ENCODE data around the gene PRKRA. TPM values are rescaled to one million over a fixed set of nuclear protein-coding genes. Genes with fewer than 3 reads are reported as not detected.
"Not testable (repeated sequence)": the region's sequence is repeated elsewhere in the genome, so short reads cannot be mapped to it uniquely, and the experiment has no call there.

The PRKRA gene
- total RNA-seq, 1 experiment from 2014 or later, result 52.5 TPM

DNA sequence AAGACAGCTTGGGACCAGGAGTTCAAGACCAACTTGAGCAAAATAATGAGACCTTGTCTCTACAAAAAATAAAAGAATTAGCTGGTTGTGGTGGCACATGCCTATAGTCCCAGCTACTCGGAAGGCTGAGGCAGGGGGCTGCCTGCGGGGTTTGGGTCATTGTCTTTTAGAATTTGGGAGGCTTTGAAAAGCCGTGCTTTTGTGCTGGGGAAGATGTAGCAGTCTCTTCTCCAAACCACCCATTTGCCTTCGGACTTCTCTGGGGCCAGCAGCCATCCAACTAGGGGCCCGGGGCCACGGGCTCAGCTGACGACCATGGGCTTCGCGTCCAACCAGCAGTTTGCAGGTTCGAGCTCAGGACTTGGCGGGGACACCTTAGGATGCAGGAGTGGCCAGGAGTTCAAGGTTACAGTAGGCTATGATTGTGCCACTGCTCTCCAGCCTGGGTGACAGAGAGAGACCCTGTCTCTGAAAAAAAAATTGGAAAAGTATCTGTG is 6.5 kb upstream of the PRKRA start:
- no peak for DNase-seq (ENCODE audit: low spot score)

DNA sequence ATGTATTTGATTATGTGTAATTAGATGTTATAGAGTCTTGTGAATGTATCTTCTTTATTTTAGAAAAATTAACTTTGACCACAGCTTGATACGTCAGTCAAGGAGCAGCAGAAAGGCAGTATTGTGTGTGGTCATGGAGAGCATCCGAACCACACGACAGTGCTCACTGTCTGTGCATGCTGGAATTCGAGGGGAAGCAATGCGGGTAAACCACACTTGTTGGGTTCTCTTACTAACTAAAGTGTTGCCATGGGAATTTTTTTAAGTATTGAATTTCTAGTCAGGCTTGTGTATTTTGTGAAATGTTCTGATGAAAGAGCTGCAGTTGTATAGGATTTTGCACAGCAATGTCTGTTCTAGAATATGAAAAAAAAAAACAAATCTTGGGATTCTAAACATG is 5.0 kb upstream of the PRKRA start:
- DNase-seq (ENCODE audit: low spot score), result no peak

DNA sequence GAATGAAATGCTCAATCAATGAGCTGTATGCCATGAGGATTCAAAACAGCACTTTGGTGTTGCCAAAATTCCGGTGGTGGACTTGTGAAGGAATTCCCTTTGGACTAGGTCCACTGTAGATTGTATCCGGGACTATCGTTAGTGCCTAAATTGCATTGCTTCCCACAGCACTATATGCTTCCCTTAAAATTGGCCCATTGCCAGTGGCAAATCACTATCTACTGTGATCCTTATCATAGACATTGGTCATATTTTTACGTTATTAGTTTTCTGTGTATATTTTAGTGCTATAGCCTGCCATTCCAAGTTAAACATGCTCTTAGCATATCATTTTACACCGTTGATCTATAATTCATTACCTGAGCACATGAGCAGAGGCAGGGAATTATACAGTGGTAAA is 1.9 kb upstream of the PRKRA start:
- DNase-seq (ENCODE audit: low spot score), result no peak

DNA sequence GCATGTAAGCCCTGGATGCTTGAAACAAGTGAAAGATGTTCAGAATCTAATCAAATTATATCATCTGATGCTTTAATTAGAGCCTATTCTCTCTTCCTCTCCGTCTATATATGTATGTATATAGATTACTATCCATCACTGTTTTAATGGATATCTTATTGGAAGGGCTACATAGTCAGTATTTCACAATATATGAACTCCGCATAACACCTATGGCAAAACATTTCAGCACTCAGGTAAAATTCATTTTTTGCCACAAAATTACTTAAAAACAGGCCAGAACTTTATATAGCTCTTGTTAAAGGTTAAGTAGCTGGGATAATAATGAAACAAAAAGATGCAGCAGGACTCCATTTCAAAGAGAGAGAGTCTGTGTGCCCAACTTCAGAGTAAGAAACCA is 1.4 kb upstream of the PRKRA start:
- DNase-seq (ENCODE audit: low spot score), result no peak

DNA sequence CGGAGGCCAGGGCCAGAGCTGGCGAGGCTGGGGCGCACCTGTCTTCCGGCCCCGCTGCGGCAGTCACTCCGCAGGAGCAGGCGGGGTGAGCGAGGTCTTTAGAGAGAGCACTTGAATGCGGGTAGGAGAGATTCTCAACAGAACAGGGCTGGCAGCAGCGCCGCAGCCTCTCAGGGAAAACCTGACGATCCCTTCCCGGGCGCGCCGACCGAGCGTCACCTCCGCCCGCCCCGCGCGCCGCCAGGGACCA is 526 bp downstream of the PRKRA start:
- DNase-seq (ENCODE audit: low spot score), result no peak

DNA sequence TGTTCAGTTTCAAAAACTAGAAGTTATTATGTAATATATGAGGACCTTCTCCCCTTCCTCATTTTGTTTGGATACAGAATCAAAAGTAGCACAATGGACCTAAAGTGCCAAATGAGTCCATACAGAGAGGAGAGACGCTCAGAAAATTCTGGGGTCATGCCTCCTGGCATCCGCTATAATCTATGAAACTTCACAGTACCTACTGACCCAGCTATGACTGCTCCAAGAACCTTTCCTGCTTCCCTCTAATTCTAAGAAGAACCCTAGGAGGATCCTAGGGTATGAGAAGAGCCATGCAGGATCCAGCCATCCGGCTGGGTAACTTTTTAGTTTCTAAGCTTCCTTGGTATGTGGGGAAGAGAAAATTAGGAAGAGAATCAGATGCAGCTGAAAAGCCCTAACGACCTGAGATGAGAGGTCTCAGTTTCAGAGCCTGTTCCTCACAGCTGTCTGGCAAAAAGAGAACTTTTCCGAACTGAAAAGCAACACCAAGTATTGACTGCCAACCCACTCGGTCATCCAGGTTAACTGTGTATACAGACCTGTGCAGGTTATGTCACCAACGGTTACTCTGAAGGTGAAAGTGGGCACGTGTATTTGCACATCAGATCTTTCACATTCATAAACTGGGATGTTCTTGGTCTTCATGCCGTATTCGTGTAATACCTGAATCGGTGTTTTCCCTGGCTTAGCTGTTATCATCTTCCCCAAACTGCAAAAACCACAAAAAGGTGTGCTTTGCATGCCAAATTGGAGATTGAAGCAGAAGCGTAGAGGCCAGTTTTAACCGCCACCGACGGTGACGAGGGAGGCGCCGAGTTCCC is 1.1 kb downstream of the PRKRA start:
- DNase-seq (ENCODE audit: low spot score), result peak; percentile 7

DNA sequence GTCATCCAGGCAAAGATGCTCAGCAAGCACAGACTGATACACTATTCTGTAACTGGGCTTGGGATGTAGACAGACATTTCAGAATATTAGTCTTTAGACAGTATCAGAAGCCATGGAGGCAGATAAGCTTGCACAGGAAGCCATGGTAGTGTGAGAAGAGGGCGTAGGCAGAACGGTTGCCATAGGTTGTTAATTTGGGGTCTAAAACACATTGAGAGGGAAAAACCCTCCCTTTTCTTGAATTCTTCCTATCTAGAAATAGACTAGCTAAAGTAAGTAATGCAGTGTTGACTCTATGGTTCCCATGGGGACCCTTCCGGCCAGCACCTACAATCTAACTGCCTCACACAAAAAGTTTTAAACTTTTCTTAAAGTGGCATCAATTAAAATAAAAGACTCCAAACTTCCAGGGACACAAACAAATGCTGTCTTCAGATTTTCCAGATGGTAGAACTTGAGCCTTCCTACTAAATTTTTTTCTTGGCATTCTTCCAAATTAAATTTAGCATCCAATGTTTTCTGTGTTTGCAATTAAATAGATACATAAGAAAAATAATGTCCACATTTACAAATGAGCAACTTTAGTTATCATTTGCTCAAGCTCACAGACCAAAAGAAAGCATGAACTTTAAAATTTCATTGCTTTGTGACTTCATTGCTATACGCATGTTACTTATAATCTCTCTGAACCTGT is 1.9 kb downstream of the PRKRA start:
- no peak for DNase-seq (ENCODE audit: low spot score)

DNA sequence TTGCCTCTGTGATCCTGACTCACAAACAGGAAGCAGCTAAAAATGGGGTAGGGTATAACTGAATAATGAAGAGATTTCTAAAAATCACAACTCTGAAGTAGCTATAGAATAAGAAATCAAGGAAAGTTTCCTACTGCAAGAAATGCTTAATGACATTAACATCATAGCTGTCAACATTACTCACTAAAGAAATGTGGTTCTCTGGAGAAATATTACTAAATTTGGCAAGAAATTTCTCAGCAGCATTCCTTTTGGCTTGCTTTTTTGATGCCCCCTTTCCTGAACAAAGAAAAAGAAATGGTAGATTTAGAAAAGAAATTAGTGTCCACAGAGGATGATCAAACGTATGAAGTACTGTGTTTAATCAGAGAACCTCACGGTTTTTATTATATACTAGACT is 9.5 kb downstream of the PRKRA start:
- no peak for DNase-seq (ENCODE audit: low spot score)

DNA sequence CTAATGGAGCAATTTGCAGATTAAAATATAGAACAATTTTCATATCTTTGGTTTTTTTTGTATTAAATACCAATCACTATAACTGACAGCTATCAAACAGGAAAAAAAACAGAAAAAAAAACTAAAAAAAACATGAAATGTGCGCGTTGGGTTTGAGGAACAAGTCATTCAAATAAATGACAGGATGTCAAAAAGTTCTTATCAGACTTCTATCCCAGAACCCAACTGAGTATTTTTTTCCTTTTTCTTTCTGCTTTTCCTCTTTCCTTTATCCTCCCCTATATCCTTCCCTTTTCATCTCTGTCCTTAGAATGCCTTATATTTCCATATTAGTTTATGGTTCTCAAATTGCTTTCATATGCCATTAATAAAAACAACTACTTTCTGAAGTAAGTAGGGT is 14.3 kb downstream of the PRKRA start:
- no peak for DNase-seq (ENCODE audit: low spot score)

DNA sequence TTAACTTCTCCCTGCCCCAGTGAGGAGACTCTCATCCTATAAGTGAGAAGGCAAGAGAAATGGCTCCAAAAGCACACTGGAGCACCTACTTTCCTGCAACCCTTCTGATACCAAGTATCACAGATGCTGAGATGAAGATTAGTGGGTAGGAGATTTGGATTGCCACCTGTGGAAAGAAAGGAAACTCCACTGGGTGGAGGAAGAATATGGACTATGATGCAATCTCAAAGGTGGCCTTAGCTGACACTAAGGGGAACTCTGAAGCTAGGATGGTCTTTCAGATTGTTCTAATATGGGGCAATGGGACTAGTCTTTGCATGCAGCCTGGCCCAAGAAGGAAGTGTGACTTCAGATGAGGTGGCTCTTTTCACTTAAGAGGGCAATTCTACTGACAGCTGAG is 21.6 kb downstream of the PRKRA start:
- DNase-seq (ENCODE audit: low spot score), result no peak

DNA sequence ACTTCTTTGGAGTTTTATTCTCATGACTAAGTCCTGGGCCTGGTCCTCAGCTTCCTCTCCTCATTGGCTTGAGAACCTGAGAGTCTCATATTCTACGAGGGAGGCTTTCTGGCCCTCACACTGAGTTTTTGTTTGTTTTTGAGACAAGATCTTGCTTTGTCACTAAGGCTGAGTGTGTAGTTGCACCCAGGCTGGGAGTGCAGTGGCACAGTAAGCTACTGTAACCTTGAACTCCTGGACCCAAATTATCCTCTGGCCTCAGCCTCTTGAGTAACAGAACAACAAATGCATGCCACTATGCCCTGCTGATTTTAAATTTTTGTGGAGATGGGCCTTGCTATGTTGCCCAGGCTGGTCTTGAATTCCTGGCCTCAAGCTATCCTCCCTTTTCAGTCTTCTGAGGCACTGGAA is 22.6 kb downstream of the PRKRA start:
- DNase-seq (ENCODE audit: low spot score), result no peak

DNA sequence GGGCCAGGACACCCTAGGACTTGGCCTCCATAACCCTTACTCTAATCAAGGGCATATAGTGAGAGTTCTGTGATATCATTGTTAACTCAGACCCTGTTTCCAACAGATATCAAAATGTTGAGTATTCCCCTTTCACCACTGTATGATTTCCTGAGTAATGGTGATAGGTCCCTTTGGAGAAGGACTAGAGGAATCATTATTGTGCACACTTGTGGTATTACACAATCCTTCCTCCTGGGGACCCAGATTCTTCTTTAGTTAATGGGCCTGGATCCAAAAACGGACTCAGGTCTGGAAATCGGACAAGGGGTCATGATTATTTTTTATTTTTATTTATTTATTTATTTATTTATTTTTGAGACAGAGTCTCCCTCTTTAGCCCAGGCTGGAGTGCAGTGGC is 23.5 kb downstream of the PRKRA start:
- no peak for DNase-seq (ENCODE audit: low spot score)

DNA sequence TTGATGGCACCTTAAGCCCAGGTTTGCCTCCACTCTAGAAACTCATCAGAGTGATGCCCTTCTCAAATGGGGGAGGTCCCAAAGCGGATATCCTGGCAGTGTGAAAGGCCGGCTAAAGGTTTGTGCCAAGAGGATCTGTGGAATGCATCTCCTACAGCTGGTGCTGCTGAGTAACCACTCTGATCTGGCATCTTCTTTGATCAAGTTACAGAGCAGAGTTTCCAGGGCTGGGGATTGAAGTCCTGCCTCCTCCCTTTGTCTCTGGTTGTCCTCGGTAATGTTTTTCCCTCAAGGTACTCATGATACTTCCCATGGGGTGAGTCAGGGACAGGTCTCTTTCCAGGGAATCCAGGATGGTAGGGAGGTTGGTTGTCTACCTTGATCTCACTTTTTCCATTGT is 24.6 kb downstream of the PRKRA start:
- no peak for DNase-seq (ENCODE audit: low spot score)

DNA sequence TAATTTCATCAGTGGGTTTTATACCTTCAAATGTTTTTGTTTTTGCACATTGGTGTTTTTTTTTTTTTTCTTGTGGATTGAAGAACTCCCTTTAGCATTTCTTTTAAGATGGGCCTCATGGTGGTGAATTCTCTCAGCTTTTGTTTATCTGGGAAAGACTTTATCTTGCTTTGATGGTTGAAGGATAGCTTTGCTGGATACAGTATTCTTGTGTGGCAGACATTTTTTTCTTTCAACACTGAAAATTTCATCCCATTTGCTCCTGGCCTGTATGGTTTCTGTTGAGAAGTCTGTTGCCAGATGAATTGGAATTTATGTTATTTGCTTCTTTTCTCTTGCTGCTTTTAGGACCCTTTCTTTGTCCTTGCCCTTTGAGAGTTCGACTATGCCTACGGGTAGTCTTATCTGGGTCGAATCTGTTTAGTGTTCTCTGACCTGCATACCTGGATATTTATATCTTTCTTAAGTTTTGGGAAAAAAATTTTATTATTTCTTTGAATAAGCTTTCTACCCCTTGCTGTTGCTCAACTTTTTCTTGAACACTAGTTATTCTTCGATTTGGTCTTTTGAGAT is 25.6 kb downstream of the PRKRA start:
- DNase-seq (ENCODE audit: low spot score), result no peak

DNA sequence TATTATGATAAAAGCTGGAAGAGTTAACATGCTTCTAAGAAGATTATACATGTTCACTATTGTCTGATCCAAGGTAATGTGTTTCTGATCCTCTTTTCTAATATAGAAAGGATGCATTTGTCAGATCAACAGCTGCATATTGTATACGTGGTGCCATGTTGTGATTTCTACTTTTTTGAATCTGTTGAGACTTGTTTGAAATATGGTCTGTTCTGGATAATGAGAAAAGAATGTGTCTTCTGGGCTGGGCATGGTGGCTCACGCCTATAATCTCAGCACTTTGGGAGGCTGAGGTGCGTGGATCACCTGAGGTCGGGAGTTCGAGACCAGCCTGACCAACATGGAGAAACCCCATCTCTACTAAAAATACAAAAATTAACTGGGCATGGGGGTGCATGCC is 27.2 kb downstream of the PRKRA start:
- not testable (repeated sequence) for DNase-seq (ENCODE audit: low spot score)

DNA sequence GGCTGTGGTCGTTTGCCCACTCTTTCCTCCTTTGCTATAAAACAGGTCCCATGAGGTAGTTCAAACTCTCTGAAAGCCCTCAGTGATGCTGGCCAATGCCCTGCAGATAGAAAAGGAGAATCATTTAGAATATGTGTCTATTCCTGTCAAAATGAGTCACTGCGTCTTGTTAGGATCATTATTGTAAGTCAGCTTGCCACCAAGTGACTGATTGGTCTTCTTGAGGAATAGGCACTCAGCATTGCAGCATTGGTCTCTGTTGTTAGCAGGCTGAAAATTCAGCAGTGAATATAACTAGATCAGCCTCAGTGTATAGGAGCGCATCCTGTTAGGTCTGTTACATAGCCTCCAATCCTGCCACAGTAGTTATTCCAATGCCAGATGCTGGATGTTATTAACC is 28.9 kb downstream of the PRKRA start:
- no peak for DNase-seq (ENCODE audit: low spot score)

DNA sequence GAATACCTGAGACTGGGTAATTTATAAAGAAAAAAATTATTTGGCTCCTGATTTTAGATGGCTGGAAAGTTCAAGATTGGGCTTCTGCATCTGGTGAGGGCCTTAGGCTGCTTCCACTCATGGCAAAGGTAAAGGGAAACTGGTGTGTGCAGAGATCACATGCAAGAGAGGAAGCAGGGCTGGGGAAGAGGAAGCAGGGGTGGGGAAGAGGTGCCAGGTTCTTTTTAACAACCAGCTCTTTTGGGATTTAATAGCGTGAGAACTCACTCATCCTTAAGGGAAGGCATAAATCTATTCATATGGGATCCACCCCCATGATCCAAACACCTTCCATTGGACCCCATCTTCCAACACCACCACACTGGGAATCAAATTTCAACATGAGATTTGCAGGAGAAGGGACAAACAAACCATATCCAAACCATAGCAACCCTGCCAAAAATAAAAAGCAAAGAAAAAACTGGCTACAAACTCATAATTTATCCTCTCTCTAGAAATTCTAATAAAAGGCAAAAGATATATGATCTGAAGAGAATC is 30.4 kb downstream of the PRKRA start:
- DNase-seq (ENCODE audit: low spot score), result no peak

DNA sequence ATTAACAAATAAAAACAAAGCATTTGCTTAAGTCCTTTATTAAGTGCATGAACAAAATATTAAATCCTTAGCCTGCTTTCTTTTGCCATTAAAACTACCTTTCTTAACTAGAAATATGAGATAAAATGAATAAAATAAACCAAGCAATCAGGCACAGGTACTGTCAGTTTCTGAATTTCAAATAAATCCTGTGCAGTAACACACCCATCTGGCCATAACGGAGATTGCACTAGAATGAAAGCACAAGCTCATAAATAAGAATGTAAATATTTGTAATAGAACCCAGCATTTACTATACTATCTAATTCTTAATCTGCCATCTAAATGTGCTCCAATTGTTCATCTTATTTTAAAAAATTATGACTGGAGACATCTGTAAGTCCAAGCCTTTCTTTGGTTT is 31.9 kb downstream of the PRKRA start:
- DNase-seq (ENCODE audit: low spot score), result no peak

DNA sequence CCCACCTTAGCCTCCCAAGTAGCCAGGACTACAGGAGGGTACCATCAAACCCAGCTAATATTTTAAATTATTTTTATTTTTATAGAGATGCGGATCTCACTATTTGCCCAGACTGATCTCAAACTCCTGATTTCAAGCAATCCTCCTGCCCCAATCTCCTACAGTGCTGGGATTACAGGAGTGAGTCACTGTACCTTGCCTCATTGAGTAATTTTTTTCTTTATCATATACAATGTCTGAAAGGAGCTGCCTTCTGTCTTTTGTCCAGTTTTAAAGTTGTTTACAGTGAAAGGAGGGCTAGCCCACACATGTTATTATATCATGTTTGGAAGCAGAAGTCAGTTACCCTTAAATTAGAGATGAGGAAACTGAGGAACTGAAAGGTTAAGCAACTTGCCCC is 32.5 kb downstream of the PRKRA start:
- no peak for DNase-seq (ENCODE audit: low spot score)

DNA sequence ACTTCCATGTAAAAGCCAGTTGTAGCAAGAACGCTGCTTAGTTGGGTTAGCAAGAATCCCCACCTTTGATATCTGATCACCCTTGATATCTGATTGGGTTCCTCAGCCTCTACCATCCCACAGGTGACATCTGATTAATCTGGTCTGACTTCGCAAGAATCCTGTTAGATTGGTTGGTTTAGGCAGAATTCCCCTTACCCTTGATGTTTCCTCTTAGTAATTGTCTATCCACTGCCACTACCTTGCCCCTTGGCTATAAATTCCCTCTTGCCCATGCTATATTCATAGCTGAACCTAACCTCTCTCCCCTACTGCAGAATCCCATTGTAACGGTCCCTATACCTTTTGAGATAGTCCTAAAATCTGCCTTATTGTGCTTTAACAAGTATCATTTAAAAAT is 33.1 kb downstream of the PRKRA start:
- no peak for DNase-seq (ENCODE audit: low spot score)

DNA sequence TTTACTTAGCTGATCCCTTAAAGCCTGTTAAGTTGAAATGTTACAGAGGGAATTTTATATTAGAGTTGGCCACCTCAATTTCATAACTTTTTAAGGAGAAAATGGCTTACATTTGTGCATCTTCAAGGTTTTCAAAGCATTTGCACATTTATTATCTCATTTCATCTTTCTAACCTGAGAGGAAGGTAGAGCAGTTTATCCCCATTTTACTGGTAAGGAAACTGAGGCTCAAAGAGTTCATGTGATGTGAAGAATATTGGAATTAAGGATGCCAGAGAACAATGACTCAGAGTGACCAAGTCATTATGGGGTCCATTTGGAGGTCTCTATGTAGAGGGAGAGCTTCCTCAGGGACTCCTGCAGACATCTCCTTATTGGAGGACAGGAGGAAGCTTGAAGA is 35.0 kb downstream of the PRKRA start:
- no peak for DNase-seq (ENCODE audit: low spot score)

DNA sequence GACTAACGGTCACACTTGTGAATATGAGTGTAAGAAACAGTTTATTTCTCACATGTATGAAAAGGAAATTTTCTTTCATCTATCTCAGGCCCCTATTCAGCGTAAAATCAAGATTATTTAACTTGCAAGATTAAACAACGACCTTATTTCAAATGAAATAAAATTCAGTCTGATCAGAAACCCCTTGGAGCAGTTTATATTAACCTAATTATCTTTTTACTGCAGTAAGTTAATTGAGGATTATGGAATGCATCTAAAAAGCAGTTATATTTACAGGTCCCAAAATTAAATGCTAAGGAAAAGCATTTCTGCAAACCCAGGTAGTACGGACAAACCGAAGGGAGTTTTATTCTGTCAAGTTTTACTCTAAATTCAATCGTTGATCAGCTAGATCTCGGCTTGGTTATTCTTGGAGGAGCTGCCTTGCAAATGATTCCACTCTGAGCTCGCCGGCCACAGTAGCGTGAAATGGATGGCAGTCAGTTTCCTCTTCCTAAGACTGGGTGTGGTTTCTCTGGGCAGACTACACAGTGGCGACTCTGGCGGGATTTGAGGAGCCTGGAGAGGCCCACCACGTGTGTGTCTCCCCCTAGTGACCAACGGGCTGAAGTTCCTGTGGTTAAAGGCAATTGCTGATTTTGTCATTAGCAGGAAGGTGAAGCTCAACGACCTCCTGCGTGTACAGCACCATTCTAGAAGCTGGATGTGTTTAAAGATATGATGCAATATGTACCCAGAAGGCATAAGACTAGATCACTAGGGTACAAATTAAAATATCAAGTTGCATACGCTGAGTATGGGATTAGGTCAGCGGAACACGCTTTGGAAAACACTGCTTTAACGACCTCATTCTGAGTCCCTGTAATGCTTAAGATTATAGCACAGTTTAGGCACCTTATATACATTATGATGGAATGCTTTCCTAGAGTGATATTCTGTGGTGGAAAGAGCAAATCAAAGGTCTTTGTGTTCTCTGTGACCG is 36.4 kb downstream of the PRKRA start:
- DNase-seq (ENCODE audit: low spot score), result peak; percentile 93

Data from A172 (cell line).